Activated CD4-positive, alpha-beta T cell treated with anti-CD3 and anti-CD28 coated beads, Interleukin-2, amount 50 U/mL, for 48 hours (primary cell): ENCODE data around the gene UBXN11.

ENCODE experiments used
- DNase-seq, 2 experiments: peaks; one replicate each; pipeline ENCODE4 v3.0.0-alpha.2; 2020

The UBXN11 gene

DNA sequence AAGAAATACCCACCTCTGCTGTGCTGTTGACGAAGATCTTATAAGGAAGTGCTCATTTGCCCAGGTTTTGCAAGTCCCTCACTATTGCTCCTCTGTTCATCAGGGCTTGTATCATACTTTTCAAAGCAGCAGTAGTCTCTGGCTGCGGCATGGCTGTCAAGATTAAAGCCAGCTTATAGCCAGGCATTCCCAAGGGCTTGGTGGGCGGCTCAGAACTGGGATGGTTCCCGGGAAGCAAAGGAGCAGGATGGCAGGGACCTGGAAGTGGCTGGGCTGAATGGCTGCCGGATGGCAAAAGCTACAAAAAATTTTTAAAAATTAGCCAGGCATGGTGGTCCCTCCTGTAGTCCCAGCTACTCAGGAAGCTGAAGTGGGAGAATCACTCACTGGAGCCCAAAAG is 43.2 kb downstream of the UBXN11 start:
- no peak for DNase-seq

DNA sequence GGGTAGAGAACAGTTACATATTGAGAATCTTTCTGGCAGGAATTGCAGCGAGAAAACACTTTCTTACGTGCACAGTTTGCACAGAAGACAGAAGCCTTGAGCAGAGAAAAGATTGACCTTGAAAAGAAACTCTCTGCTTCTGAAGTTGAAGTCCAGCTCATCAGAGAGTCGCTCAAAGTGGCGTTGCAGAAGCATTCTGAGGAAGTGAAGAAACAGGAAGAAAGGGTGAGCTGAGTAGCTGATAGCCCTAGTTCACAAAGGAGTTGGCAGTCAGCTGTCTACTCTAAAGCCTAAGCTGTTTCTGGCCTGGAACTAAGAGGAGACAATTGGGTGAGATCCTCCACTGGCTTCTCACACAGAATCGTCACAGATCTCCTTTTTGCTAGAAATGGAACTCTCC is 46.9 kb downstream of the UBXN11 start:
- no peak for DNase-seq

DNA sequence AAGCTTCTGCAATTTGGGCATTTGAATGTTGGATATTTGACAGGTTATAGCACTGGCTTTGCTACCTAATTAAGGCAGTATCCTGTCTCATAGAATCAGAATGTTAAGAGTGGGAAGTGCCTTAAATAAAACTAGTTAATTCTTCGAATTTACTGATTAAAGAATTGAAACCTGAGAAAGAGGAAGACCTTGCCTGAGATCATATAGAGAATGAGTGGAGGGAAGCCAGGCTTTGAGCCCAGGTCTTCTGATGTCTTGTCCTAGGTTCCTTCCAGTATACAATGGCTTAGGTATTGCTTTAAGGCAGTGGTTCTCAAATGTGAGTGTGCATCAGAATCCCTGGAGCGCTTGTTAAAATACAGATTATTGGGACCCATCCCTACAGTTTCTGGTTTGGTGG is 47.4 kb downstream of the UBXN11 start:
- no peak for DNase-seq

DNA sequence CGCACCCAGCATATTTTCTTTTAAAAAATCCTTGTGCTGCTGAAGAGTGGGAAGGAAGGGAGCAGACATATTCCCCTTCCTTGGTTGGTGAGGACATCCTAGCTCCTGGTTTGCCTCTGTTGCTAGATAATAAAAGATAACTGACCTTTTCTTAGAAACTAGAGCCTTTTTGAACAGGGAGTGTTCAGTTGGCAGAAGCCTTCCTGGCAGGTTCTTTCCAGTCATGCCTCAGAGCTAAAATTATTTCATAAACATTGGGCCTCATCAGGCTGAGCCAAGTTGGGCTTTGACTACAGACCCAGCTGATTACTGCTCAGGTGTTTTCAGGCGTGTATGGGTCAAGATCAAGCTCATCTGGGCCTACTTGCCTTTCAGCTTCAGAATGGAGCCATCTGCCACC is 49.2 kb downstream of the UBXN11 start:
- DNase-seq, result no peak

DNA sequence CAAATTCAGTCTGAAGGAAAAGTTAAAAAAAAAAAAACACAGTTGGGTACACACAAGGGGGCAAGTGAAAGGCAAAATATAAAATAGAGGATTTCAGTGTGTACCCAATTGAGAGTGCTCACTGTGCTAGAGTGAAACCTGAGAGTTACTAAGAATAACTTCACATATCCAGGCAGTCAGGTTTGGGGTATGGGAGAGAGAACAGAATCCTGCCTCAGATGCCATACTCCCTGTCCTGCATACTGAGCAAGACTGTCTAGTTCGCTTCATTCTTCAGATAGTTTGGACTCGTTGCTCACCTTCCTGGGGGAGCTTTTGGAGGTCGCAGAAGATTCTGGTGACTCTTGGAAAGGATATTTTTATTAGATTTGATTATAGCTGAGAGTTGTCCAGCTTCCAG is 52.0 kb downstream of the UBXN11 start:
- DNase-seq, result no peak

DNA sequence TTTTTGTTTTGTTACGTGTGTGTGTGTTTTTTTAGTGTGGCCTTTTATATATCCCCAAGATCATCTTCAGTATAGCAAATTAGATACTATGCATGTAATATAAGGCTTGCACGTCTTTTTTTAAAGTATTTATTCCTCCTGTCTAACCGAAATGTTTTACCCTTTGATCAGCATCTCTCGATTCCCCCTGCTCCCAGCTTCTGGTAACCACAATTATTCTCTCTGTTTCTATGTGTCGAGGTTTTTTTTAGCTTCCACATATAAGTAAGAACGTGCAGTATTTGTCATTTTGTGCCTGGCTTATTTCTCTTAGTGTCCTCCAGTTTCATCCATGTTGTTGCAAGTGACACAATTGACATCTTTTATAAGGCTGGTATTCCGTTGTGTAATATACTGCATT is 53.7 kb downstream of the UBXN11 start:
- no peak for DNase-seq

DNA sequence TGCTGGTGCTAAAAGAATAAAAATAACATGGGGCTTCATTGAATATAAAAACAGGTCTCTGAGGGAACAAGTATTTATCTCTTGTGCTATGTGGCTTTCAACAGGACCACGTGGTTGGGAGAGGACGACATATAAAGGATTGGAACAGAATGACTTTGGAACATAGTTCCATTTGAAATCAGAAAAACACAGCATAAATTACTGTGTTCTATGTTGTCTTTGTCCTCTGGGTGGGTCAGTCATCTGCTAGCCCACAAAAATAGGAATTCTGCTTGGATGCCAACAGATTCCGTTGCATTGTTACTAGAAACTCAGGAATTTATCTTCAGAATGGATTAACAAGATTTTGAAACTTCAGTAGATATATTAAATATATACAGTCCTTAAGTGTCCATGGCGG is 66.5 kb downstream of the UBXN11 start:
- DNase-seq, result no peak

DNA sequence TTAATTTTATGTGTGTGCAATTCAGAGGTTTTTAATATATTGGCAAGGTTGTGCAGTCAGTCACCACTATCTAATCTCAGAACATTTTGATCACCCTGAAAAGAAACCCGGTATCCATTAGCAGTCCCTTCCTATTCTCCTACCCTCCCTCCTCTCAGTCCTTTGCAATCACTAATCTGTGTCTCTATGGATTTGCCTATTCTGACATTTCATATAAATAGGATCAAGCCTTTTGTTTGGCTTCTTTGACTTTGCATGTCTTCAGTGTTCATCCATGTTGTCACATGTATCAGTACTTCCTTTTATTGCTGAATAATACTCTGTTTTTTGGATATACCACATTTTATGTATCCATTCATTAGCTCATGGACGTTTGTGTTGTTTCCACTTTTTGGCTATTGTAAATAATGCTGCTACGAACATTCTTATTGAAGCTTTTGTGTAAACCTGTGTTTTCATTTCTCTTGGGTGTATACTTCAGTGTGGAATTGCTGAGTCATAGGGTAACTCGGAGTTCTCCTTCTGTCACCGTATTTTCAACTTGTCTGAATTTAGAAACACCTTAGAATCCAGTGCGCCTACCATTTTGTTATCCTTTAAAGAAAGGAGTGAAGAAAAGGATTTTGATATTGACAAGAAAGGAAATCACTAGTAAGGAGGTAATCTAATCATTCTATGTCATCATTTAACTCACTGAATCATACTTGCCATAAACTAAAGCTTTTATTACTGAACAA is 69.0 kb downstream of the UBXN11 start:
- DNase-seq, result no peak

DNA sequence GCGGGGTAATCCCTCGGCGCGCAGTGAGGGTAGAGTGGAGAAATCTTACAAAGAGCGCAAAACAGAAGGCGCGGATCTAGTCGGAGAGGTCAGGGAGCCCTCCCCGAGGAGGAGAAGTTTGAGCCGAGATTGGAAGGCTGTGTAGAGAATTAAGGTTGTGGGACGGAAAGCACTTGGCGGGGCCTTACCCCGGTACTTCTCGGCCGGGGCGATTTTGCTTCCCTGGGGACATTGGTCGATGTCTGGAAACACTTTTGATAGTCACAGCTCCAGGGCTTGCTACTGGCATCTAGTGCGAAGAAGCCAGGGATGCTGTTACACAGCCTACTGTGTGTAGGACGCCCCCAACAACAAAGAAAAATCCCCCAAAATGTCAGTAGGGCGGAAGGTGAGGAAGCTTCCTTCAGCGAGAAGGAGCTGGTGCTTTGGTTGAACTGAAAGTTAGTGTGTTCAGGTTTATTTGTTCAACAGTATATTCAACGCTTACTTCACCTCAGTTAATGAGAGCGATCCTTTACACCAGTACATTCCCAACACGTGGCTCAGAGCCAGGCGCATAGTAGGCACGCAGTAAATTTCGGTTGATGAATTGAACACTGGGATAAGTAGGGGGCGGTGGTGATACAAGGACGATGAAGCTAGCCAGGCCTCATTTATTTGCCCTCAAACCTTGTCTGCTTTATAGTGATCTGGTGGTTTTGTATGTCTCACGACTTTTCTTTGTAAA is 71.6 kb downstream of the UBXN11 start:
- DNase-seq, result peak; percentile 15 to 26

DNA sequence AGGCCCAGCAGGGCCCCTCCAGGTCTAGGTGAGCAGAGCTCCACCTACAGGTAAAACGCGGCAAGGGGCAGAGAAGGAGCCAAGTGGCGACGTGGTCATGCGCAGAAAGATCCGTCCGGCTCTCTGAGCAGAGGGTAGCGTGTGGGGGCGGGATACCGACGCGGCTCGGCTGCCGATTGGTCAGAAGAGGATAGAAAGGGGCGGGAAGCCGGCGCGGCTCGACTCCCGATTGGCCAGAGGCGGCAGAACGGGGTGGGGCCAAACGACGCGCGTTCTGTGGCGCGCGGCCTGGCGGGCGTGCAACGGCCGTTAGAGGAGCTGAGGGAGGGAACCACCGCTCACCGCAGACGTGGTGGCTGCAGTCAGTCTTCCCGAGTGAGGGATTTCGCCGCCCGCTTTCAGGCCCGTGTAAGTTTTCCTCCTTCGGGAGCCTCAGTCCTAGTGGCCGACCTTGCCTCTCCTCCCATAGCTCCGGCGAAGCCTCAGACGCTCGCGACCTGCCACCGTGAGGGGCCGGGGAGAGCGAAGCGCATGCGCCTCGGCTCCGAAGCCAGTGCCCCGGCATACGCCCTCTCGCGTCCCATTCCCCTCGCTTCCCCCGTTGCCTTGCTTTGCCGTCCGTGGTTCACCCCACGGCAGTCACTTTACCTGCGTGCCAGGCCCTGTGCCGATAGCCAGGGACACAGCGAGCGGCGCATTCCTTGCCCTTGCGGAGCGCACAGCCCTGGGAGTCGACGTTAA is 72.4 kb downstream of the UBXN11 start, which contains the start of gene CEP85:
Gene CEP85 (plus strand): TSS at position 298 of the 741 bp plus-strand sequence. CDS start 5,584 bp downstream, outside the sequence.
- DNase-seq, result peak; percentile 98 to 99
